ENCODE data around the gene NLRP5.
"Not testable (repeated sequence)": the region's sequence is repeated elsewhere in the genome, so short reads cannot be mapped to it uniquely, and the experiment has no call there.

Gene NLRP5

DNA sequence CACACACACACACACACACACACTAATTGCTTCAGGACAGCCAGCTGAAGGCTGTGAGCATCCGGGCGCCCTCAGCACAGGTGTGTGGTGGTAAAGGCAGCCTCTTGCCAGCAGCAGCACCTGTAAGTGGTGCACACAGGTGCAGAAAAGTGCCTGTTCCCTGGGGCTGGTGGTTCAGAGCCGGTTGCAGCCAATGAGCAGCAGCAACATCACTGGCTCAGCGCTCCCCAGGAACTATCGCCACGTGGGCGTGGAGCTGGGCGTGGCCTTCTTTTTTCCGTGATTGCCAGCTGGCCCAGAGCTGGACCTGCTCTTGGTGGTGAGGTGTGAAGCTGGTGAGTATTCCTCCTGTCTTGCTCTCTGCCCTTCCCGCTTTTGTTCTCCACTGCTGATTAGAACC is at the start of gene NLRP5:
TSS of gene NLRP5 (plus strand) at position 289 of the 400 bp plus-strand sequence.
- no peak for DNase-seq

DNA sequence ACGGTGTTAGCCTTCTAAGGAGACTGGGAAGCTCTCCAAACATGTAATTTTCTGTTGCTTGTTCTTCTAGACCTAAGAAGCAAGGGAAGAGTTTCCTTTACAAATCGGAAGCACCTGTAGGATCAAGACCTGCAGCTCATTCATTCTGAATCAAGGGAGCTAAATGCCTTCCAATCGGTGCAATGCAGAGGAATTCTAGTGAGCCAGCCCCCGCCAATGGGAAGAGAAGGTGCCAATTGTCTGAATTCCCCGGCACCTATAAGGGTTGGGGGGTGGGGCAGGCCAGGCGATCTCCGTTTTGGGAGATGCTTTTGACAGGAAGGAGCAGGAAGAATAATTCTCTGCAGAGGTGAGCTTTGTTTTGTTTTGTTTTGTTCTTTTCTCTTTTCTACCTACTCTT is 47.4 kb upstream of the NLRP5 start:
- DNase-seq, result no peak

DNA sequence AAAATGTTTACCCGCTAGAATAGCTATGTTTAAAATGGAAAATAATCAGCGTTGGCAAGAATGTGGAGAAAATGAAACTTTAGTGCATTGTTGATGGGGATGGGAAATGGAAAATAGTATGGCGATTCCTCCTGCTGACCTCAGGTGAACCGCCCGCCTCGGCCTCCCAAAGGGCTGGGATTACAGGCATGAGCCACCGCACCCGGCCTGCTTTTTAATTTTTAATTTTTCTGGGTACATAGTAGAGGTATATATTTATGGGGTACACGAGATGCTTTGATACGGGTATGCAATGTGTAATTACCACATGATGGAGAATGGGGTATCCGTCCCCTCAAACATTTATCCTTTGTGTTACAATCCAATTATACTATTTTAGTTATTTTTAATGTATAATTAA is 46.3 kb upstream of the NLRP5 start:
- no peak for DNase-seq

DNA sequence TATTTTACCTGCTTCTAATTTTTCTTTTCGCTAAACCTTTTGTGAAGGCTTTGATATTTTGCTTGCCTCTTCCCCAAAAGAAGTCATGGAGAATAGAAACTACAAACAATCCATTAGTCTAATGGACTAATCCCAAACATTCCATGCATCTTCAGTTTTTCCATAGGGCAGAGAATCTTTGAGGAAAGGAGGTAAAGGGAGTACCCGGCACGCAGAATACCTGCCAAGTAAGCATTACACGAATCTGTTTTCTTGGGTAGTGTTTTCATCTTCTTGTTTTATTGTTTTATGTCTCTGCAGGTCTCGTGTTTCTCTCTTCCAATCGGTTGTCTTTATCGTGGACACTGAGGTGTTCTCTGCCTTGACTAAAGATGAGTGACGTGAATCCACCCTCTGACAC is 39.0 kb upstream of the NLRP5 start, which contains the start of gene NLRP8:
TSS of gene NLRP8 (plus strand) at position 301 of the 400 bp plus-strand sequence.
- no peak for DNase-seq

DNA sequence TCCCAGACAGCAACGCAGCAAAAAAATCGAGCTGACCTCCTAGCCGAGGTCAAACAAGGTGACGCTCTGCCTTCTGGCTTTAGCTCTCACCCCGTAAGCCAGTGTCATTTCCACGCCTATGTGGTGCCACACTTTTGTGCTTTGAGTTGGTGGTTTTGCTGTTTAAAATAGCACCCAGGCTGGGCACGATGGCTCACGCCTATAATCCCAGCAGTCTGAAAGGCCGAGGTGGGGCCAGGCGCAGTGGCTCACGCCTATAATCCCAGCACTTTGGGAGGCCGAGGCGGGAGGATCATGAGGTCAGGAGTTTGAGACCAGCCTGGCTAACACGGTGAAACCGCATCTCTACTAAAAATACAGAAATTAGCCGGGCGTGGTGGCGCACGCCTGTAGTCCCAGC is 36.0 kb upstream of the NLRP5 start:
- DNase-seq, result not testable (repeated sequence)

DNA sequence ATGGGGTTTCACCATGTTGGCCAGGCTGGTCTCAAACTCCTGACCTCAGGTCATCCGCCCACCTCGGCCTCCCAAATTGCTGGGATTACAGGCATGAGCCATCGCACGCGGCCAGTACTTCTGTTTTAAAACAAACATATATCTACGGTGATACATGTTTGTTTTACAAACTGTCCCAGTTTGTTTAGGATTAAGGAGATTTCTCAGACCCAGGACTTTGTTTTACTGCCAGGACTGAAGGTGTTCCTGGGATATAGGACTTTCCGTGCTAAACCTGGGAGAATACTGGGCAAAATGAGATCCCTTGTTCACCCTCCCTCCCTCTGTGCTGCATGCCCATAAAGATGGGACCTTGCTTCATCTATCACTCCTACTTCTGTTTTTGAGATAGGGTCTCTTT is 30.1 kb upstream of the NLRP5 start:
- no peak for DNase-seq

DNA sequence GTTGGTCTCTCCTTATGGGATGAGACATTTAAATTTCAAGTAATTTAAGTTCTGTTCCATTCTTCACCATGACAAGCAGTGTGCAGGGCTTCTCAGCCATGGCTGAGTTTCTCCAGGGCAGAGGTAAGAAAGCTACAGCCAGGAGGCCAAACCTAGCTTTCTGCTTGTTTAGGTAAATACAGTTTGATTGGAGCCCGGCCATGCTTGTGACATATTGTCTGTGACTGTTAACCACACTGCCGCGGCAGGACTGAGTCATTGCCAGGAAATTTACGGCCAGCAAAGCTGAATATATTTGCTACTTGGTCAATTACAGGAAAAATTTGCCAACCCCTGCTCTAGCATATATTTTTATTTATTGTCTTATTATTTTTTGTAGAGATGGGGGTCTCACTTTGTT is 28.2 kb upstream of the NLRP5 start:
- DNase-seq, result no peak

DNA sequence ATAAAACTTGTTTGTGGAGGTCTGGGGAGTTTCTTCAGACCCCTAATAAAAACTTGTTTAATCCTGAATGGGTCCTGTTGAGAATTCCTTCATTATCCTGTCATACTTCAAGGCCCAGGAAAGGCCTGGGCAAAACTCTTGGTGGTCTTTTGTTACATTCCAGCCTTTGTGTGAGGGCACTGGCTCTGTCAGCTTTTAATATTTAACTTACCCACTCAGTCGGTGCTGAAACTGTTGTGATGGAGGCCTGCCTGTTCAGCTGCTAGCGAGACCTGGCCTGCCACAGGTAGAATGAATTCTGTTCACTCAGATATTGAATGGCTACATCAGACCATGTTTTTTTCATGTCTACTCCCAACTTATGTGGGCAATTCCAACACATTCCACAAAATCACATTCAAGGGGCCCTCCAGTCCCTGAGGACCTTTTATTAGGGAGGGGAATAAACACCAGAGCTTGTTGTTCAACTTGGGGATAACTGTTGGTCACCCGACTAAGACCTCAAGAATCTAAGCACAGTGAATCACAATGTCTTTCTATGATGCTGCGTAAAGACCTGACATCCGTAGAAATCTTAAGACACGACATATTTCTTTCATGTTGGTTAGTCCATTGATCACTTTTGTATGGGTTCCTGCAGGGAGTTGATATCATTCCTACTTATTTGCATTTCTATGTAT is 26.4 kb upstream of the NLRP5 start:
- no peak for DNase-seq

DNA sequence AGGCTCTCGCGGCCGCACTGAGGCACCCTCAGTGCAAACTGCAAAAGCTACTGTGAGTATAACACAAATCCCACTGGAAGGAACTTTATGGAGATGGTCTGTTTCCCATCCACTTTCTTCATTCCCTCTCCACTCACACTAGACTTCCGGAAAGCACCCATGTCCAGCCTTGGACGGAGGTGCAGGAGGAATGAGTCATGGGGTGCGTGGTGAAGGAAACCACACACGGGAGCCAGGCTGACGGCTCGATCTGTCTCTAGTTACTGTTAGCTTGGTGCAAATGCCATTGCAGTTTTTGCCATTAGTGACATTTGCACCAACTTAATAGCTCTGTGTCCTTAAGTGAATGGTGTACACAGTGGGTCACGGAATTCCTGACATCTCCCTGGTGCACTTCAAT is 24.4 kb upstream of the NLRP5 start:
- DNase-seq, result no peak

DNA sequence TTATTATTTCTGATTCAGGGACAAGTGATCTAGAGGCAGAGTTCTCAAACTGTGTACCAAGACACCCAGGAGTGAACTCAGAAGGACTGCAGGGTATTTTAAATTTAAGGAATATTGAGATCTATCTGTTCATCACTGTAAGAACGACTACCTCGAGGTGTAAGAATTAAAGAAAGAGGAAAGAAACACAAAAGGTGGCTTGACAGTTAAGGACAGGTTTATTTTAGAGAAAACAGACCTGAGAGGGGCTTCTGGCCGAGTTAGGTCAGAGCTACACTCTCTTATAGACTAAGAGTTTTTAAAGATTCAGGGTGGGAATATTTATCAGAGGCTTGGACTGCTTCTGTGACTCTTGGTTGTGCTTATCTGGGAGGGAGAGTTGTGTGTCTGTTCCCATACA is 12.6 kb upstream of the NLRP5 start:
- DNase-seq, result no peak

DNA sequence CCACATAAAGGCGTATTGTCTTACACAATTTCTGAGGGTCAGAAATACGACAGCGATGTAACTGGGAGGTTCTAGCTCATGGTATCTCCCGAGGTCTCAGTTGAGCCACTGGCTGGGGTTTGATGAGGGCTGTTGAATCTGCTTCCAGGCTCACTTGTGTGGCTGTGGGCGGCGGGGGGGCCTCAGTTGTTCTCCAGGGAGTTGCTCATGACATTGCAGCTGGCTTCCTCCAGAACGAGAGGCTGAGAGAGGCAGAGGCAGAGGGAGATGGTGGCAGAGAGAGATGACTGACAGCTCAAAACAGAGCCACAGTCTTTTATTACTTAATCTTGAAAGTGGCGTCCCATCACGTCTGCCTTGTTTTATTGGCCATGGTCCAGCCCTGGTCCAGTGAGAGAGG is 6.2 kb upstream of the NLRP5 start:
- no peak for DNase-seq

DNA sequence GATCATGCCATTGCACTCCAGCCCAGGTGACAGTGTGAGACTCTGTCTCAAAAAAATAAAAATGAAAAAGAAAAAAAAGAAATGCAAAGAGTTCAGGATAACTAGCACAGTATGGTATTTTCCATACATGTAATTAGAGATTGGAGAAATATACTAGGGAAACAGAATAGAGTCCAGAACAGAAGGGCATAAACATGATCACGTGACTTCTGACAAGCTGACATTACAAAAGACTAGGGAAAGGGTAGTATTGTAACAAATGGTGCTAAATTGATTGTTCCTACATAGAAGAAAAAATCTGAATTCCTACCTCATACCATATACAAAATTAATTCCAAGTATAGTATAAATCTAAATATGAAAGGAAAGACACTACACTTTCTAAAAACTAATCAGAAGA is 1.3 kb upstream of the NLRP5 start:
- no peak for DNase-seq

DNA sequence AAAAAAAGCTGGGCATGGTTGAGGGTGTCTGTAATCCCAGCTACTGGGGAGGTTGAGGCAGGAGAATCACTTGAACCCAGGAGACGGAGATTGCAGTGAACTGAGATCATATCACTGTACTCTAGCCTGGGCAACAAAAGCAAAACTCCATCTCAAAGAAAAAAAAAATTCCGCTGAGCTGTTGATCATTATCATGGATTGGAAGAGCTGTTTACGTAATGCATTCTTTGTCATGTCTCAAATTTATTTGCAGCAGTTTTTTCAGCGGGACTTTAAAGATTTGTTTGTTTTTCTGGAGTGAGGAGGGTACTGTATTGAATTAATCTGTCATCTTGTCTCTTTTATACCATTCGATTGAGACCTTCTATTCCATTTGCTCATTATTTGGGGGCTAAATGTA is 4.3 kb downstream of the NLRP5 start:
- DNase-seq, result no peak

DNA sequence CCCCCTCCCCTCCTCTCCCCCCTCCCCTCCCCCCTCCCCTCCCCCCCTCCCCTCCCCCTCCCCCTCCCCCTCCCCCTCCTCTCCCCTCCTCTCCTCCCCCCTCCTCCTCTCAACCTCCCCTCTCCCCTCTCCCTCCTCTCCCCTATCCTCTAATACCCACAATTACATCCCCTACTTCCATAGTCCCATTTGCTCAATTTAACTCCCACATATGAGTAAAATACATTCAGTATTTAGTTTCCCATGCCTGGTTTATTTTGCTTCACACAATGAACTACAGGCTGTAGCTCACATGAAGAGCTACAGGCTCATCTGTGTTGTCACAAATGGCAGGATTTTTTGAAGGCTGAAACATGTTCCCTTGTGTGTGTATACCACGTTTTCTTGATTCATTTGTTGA is 6.9 kb downstream of the NLRP5 start:
- no peak for DNase-seq

DNA sequence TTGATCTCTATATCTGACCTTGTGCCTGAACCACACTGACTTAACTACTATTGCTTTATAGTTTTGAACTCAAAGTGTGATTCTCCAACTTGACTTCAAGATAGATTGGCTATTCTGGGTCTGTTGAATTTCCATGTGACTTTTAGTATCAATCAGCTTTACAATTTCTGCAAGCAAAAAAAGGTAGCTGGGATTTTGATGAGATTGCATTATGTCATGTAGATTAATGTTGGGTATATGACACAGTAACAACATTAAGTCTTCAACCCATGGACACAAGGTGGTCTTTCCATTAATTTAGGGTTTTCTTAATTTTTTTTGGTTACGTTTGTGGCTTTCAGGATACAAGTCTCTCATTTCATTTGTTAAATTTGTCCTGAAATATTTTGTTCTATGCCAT is 28.2 kb downstream of the NLRP5 start:
- DNase-seq, result no peak

DNA sequence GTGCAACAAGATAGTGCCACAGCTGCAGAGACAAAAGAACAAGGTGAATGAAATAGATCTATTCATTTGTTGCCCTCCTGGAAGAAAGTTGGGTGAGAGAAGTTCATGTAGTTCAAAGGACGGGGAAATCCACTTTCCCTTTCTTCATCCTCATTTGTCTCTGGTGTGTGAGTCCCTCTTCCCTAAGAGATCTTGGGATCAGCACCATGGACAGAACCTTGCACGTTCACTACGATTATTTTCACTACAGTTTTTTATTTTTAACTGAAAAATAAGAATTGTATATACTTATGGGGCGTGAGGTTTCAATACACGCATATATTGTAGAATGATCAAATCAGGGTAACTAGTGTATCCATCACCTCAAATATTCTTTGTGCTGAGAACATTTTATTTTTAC is 29.2 kb downstream of the NLRP5 start:
- DNase-seq, result no peak

DNA sequence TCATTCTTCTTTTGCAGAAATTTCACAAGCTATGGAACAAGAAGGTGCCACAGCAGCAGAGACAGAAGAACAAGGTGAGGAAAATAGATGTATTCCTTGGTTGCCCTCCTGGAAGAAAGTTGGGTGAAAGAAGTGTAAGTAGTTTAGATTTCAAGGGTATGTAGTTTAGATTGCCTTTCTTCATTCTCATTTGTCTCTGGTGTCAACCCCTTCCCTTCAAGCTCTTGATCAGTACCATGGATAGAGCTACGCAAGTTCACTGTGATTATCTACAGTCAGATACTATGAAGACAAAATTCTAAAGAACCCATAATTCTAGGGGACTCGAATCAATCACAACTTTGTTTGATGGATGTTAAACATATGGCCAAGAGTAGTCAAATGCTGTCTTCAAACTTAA is 32.8 kb downstream of the NLRP5 start:
- not testable (repeated sequence) for DNase-seq

DNA sequence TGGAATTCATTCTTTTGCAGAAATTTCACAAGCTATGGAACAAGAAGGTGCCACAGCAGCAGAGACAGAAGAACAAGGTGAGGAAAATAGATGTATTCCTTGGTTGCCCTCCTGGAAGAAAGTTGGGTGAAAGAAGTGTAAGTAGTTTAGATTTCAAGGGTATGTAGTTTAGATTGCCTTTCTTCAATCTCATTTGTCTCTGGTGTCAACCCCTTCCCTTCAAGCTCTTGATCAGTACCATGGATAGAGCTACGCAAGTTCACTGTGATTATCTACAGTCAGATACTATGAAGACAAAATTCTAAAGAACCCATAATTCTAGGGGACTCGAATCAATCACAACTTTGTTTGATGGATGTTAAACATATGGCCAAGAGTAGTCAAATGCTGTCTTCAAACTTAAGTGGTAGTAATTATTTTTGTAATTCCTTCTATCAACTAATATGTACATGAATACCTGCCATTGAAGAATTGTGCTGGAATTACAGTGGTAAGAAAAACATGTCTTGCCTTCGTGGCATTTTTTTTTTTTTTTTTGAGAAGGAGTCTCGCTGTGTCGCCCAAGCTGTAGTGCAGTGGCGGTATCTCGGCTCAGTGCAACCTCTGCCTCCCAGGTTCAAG is 33.9 kb downstream of the NLRP5 start:
- DNase-seq, result not testable (repeated sequence)

DNA sequence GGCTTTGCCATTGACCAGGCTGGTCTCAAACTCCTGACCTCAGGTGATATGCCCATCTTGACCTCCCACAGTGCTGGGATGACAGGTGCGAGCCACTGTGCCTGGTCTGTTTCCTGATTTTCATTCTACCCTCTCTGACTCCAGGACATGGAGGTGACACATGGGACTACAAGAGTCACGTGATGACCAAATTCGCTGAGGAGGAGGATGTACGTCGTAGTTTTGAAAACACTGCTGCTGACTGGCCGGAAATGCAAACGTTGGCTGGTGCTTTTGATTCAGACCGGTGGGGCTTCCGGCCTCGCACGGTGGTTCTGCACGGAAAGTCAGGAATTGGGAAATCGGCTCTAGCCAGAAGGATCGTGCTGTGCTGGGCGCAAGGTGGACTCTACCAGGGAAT is 40.2 kb downstream of the NLRP5 start:
- DNase-seq, result no peak

DNA sequence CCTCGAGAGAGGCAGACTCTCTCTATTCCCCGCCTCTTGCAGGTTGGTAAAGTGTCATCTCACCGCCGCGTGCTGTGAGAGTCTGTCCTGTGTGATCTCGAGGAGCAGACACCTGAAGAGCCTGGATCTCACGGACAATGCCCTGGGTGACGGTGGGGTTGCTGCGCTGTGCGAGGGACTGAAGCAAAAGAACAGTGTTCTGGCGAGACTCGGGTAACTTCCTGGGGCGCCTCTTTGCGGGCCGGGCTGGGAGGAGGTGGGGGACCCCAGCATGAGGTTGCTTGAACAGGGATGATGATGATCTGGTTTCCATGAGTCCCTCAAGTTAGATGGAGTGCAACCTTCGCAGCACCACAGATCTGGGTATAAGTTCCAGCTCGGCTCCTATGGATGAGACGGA is 67.0 kb downstream of the NLRP5 start:
- no peak for DNase-seq

DNA sequence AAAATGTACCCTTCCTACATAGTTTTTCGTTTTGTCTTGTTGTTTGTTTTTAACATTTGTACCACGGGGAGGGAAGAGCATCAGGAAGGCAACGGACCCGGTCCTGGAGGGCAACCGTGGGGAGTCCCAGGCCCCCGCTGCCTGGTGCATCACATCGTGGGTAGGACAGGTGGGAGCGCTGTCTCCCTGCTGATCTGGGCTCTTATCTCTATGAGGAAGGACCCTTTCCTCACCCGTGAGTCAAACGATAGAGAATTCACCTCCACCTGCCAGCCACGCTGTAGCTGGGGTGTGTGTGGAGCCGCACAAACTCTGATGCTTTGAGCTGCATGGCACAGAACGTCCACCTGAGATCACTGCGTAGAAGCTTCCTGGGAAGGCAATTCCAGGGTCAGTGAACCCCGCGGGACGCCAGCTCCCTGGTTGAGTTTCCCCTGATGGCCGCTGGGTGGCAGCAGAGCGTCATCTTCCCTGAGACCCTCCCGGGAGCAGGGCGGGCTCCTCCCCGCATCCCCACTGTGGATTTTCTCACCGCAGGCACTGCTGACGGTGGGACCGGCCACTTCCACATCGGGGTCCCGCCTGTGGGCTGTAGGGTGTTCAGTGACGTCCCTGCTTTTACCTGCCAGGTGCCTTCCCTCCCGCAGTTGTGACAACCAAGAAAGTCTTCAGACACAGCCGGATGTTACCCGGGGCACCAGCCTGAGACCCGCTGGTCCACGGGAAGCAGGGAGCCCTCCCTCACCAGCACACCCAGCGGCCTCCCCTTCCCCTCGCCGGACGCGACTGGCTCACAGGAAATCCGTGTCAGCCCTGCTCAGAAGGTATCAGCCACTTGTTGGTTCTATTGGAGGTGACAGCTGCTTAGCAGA is 79.8 kb downstream of the NLRP5 start:
- DNase-seq, result peak; percentile 71

DNA sequence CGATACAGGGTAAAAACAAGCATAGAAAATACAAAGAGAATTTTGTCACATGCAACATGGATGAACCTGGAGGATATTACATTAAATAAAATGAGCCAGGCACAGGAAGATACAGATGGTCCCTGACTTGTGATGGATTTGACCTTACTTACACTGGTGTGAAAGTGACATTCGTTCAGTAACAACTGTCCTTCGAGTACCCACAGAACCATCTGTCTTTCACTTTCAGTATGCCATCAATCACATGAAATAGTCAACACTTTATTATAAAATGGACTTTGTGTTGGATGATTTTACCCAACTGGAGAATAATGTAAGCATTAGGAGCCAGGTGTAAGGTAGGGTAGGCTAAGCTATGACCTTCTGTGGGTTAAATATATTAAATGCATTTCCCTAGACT is 83.1 kb downstream of the NLRP5 start:
- no peak for DNase-seq

DNA sequence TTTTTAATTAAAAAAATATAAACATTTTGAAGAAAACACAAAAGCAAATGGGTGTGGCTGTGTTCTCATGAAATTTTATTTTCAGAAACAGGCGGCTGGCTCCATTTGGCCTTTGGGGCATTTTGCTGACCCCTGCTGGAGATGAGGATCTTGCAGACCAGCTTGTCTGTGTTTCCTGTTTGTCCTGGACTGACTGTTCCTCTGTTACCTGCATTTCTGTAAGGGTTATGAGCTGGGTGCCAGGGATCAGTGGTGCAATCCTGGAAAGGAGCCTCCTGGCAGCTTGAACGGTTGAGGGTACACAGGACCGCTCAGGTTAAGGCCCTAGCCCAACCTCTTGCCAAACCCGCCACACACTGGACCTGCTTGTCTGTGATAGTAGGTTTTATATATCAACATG is 84.6 kb downstream of the NLRP5 start:
- DNase-seq, result no peak

DNA sequence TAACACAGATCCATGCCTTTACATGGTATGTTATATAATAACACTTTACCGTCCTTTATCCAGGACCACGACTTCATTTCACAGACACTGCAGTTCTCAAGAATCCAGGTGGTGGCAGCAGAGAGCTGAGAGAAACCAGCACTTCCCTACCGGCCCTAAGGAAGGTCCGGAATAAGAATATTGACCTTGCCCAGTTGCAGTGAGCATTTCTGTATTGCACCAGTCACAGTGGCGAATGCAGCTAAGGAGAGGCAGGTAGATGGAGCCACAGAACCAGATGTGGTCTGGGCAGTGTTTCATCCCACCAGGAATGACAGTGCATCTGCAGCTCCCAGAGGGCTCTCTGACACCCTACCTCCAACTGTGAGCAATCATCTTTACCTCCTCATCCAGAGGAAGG is 89.9 kb downstream of the NLRP5 start:
- DNase-seq, result peak; percentile 56 to 59
